ENCODE results near the gene NOS1AP. TPM values are rescaled to one million over a fixed set of nuclear protein-coding genes. Genes with fewer than 3 reads are reported as not detected.

Gene NOS1AP
- total and polyA plus RNA-seq, 2 experiments from 2014 or later = 5.8 to 6.6 TPM

DNA sequence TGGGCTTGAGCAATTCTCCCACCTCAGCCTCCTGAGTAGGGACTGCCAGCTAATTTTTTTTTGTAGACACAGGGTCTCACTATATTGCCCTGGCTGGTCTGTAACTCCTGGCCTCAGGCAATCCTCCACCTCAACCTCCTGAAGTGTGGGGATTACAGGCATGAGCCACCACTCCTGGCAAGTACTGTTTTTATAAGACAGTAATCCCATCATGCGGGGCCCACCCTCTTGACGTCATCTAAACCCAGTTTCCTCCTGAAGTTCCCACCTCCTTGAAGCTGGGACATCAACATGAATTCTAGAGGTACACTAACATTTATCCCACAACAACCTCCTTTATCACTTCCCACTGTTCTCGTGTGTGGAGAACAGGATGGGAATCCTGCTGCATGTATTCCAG, 202.5 kb downstream of the NOS1AP start:
- H3K36me3 ChIP-seq (ENCODE audit: insufficient read depth) = no peaks in the 10 kb centered on the region
- Mint-ChIP-seq H3K4me3 (no peak overlapping the region), H3K9me3 (no peaks in the 10 kb centered on the region; the same call in 2 of the 3 replicates), H3K36me3 (ENCODE audit: low read depth) (peaks cover 5% of the 10 kb centered on the region; the same call in 1 of the 3 replicates), H3K27ac (0 out of 2 replicates have a peak overlapping the region, but pooled peaks have one; percentile 34), H3K27me3 (ENCODE audit: insufficient read depth, low read depth, poor library complexity) (peaks cover 2% of the 10 kb centered on the region), H3K4me1 (peaks cover 29% of the 10 kb centered on the region)
- ATAC-seq (no peak), DNase-seq (ENCODE audit: low spot score) (no peak)
- no peaks in the 10 kb centered on the region for H3K9me2 ChIP-seq (ENCODE audit: insufficient read depth)
- H2AFZ ChIP-seq = no peak overlapping the region
- no peaks in the 10 kb centered on the region for H3K4me1 ChIP-seq (ENCODE audit: insufficient read depth)
- H3K79me2 ChIP-seq (replicated peaks; ENCODE audit: insufficient read depth) = peaks cover 7% of the 10 kb centered on the region; the same call in 1 of the 2 replicates
- no peak for TF ChIP-seq ZNF331 (CRISPR knock-in tag; IDR thresholded peaks at IDR 0.05; ENCODE audit: low read depth)
- no peak for TF ChIP-seq JUNB (IDR thresholded peaks at IDR 0.05; ENCODE audit: unreplicated experiment)
- TF ChIP-seq STAT1 (IDR thresholded peaks at IDR 0.05; ENCODE audit: unreplicated experiment) = no peak
- TF ChIP-seq ETS1 (IDR thresholded peaks at IDR 0.05) = no peak
- TF ChIP-seq, protein P1, sequence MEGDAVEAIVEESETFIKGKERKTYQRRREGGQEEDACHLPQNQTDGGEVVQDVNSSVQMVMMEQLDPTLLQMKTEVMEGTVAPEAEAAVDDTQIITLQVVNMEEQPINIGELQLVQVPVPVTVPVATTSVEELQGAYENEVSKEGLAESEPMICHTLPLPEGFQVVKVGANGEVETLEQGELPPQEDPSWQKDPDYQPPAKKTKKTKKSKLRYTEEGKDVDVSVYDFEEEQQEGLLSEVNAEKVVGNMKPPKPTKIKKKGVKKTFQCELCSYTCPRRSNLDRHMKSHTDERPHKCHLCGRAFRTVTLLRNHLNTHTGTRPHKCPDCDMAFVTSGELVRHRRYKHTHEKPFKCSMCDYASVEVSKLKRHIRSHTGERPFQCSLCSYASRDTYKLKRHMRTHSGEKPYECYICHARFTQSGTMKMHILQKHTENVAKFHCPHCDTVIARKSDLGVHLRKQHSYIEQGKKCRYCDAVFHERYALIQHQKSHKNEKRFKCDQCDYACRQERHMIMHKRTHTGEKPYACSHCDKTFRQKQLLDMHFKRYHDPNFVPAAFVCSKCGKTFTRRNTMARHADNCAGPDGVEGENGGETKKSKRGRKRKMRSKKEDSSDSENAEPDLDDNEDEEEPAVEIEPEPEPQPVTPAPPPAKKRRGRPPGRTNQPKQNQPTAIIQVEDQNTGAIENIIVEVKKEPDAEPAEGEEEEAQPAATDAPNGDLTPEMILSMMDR (conservative IDR thresholded peaks at IDR 0.05; ENCODE audit: low read depth in 2 of 2) = no peak
- no peak for TF ChIP-seq POLR2AphosphoS5 (IDR thresholded peaks at IDR 0.05; ENCODE audit: low read depth)
- TF ChIP-seq, protein P2, sequence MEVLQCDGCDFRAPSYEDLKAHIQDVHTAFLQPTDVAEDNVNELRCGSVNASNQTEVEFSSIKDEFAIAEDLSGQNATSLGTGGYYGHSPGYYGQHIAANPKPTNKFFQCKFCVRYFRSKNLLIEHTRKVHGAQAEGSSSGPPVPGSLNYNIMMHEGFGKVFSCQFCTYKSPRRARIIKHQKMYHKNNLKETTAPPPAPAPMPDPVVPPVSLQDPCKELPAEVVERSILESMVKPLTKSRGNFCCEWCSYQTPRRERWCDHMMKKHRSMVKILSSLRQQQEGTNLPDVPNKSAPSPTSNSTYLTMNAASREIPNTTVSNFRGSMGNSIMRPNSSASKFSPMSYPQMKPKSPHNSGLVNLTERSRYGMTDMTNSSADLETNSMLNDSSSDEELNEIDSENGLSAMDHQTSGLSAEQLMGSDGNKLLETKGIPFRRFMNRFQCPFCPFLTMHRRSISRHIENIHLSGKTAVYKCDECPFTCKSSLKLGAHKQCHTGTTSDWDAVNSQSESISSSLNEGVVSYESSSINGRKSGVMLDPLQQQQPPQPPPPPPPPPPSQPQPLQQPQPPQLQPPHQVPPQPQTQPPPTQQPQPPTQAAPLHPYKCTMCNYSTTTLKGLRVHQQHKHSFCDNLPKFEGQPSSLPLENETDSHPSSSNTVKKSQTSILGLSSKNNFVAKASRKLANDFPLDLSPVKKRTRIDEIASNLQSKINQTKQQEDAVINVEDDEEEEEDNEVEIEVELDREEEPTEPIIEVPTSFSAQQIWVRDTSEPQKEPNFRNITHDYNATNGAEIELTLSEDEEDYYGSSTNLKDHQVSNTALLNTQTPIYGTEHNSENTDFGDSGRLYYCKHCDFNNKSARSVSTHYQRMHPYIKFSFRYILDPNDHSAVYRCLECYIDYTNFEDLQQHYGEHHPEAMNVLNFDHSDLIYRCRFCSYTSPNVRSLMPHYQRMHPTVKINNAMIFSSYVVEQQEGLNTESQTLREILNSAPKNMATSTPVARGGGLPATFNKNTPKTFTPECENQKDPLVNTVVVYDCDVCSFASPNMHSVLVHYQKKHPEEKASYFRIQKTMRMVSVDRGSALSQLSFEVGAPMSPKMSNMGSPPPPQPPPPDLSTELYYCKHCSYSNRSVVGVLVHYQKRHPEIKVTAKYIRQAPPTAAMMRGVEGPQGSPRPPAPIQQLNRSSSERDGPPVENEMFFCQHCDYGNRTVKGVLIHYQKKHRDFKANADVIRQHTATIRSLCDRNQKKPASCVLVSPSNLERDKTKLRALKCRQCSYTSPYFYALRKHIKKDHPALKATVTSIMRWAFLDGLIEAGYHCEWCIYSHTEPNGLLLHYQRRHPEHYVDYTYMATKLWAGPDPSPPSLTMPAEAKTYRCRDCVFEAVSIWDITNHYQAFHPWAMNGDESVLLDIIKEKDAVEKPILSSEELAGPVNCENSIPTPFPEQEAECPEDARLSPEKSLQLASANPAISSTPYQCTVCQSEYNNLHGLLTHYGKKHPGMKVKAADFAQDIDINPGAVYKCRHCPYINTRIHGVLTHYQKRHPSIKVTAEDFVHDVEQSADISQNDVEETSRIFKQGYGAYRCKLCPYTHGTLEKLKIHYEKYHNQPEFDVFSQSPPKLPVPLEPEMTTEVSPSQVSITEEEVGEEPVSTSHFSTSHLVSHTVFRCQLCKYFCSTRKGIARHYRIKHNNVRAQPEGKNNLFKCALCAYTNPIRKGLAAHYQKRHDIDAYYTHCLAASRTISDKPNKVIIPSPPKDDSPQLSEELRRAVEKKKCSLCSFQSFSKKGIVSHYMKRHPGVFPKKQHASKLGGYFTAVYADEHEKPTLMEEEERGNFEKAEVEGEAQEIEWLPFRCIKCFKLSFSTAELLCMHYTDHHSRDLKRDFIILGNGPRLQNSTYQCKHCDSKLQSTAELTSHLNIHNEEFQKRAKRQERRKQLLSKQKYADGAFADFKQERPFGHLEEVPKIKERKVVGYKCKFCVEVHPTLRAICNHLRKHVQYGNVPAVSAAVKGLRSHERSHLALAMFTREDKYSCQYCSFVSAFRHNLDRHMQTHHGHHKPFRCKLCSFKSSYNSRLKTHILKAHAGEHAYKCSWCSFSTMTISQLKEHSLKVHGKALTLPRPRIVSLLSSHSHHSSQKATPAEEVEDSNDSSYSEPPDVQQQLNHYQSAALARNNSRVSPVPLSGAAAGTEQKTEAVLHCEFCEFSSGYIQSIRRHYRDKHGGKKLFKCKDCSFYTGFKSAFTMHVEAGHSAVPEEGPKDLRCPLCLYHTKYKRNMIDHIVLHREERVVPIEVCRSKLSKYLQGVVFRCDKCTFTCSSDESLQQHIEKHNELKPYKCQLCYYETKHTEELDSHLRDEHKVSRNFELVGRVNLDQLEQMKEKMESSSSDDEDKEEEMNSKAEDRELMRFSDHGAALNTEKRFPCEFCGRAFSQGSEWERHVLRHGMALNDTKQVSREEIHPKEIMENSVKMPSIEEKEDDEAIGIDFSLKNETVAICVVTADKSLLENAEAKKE (CRISPR knock-in tag; IDR thresholded peaks at IDR 0.05) = no peak
- TF ChIP-seq, protein P3, sequence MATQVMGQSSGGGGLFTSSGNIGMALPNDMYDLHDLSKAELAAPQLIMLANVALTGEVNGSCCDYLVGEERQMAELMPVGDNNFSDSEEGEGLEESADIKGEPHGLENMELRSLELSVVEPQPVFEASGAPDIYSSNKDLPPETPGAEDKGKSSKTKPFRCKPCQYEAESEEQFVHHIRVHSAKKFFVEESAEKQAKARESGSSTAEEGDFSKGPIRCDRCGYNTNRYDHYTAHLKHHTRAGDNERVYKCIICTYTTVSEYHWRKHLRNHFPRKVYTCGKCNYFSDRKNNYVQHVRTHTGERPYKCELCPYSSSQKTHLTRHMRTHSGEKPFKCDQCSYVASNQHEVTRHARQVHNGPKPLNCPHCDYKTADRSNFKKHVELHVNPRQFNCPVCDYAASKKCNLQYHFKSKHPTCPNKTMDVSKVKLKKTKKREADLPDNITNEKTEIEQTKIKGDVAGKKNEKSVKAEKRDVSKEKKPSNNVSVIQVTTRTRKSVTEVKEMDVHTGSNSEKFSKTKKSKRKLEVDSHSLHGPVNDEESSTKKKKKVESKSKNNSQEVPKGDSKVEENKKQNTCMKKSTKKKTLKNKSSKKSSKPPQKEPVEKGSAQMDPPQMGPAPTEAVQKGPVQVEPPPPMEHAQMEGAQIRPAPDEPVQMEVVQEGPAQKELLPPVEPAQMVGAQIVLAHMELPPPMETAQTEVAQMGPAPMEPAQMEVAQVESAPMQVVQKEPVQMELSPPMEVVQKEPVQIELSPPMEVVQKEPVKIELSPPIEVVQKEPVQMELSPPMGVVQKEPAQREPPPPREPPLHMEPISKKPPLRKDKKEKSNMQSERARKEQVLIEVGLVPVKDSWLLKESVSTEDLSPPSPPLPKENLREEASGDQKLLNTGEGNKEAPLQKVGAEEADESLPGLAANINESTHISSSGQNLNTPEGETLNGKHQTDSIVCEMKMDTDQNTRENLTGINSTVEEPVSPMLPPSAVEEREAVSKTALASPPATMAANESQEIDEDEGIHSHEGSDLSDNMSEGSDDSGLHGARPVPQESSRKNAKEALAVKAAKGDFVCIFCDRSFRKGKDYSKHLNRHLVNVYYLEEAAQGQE (IDR thresholded peaks at IDR 0.05; ENCODE audit: unreplicated experiment) = no peak
- H4K20me1 ChIP-seq (replicated peaks; ENCODE audit: insufficient read depth) = no peaks in the 10 kb centered on the region; the same call in 1 of the 2 replicates
- H3K27me3 ChIP-seq (ENCODE audit: insufficient read depth) = no peaks in the 10 kb centered on the region
- H3K4me3 ChIP-seq = no peak overlapping the region
- H3K27ac ChIP-seq (ENCODE audit: low read depth) = no peak overlapping the region
- H3F3A ChIP-seq (replicated peaks; ENCODE audit: low read depth) = no peaks in the 10 kb centered on the region
- H3K4me2 ChIP-seq = no peak overlapping the region
